Endometrium (tissue), 2 donors: ENCODE measurements around the gene NETO2.
"Not testable (repeated sequence)": the region's sequence is repeated elsewhere in the genome, so short reads cannot be mapped to it uniquely, and the experiment has no call there.

Experiments
- FAIRE-seq: peaks from 2 replicates; lab custom pipeline; 2012; peaks lifted over from hg19 to GRCh38; lab: Jason Lieb, UNC
- donor health status: control.
- donor health status: control.

The NETO2 gene

DNA sequence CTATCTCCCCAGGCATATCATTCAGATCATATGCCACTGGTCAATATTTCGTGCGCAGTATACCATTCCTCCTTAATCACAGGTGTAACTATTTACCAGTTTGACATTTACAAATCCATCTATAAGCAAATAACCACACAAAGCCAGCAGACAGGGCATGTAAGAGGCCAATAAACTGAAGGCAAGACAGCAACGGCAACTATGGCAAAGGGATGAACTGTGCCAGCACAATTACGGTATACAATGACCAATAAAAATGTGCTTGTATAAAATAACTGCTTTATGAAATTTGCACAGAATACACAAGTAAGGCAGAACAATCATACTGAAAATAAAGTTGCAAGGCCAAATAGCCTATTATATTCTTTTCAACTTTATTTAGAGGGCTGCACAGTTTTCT lies 9.2 kb downstream of the NETO2 start:
- FAIRE-seq: no peak

DNA sequence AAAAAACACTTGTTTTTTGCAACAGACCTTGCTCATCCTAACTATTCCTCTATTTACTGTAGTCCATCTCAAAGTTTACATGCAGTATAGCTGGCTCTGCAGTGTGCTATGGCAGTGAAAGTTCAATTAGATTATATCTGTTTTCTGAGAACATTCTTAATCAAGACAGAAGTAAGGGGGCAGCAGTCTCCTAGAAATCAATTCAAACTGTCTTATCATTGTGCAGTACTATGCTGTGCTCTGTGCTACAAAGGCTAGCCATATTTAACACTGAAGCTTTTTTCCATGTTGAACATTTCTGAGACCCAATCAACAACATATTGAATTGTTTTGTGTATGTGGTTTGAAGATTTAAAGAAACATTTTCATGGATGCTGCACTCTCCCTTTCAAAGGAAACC lies 11.4 kb downstream of the NETO2 start:
- FAIRE-seq: no peak

DNA sequence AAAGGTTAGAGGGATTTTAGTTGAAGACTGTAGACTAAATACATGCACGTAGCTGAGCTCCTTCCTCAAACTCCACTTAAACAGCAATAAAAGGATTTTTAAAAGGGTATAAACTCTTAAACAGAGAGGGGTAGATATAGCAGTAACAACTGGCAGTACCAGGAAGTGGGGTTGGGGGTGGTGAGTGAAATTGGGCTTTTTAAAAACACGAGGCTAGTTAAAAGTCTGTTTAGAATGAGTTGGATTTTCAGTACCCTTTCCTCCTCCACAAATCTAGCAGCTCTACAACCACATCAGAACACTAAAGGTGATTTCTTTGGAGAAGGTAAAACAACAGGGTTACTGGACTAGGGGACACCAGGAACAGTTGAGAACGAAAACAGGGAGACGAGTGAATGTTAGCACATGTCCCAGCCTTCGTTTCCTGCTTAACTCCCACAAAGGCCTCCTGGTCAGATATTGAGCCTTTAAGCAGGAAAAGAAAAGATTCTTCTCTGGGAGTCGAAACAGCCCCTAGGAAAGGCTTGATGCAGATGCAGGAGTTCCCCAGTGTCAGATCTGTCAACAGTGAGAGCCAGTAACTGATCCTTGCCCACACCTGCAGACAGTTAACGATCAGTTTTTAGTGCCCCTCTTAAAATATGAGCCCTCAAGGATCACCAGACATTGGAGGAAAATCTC lies 13.8 kb downstream of the NETO2 start:
- no peak for FAIRE-seq

DNA sequence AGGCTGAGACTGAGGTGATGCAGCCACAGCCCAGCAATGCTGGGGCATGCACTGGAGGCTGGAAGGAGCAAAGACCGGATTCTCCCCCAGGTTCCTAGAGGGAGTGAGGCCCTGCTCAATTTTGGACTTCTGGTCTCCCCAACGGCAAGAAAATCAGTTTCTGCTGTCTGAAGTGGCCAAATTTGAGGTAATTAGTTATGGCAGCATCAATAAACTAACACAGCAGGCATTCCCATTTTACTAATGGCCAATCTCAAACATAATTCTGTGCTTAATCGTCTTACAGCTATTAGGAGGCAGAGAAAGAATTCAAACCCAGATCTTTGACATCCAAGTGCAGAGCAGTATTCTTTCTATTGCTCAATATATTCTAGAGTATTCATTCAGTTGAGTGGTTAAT lies 16.2 kb downstream of the NETO2 start:
- FAIRE-seq: no peak

DNA sequence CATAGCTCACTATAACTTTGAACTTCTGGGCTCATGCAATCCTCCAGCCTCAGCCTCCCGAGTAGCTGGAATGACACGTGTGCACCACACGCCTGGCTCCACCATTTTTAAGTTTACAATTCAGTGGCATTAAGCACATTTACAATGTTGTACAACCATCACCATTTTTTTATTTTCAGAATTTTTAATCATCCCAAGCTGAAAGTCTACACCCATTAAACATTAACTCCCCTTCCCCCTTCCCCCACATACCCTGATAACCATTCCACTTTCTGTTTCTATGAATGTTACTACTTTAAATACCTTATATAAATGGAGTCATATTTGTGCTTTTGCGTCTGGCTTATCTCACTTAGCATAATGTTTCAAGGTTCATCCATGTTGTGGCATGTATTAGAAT lies 18.0 kb downstream of the NETO2 start:
- FAIRE-seq: no peak

DNA sequence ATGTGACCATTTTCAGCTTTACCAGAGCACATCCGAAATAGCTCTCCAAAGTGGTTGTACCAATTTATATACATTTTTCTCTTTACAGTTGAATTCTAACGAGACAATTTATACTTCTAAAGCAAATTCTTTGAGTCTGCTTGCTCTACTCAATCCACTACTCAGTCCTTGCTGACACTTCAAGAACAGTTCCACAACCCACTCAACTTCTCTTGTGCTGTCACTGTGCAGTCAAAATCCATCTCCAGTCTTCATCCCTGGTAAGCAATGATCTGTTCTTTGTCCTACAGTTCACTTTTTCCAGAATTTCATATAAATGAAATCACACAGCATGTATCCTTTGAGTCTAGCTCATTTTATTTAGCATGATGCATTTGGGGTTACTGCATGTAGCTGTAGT lies 30.6 kb downstream of the NETO2 start:
- no peak for FAIRE-seq

DNA sequence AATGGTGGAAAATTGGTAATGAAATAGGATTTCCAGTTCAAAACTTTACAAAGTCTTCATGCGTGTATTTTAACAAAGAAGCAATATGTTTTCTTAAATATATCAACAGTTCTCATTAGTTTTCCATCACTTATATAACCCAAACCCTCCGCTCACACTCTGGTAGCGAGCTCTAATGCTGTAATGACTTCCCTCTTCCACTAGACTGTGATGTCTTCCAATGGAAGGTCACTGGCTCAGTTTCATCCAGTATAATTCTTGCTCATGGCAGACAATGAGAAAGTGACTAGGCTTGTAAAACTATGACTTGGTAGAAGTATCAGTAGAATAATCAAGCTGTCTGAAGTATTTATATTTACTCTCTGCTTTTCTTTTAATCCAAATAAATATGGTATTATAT lies 32.8 kb downstream of the NETO2 start:
- FAIRE-seq: no peak

DNA sequence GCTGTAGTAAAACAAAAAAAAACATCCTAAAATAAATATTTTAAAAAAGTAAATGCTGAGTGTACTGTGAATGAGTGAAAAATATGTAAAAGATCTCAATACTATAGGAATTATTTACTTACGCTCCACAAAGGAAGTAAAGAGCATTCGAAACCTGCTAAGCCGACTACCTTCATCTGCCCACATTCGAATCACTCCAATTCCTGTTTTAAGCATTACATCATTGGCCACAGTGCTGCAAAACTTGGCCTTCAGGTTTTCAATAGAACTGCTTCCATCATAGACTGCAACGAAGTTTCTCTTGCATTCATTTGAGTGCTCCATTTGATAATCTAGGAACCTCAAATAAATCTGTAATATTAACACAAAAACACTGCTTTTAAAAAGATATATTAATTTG lies 34.4 kb downstream of the NETO2 start:
- no peak for FAIRE-seq

DNA sequence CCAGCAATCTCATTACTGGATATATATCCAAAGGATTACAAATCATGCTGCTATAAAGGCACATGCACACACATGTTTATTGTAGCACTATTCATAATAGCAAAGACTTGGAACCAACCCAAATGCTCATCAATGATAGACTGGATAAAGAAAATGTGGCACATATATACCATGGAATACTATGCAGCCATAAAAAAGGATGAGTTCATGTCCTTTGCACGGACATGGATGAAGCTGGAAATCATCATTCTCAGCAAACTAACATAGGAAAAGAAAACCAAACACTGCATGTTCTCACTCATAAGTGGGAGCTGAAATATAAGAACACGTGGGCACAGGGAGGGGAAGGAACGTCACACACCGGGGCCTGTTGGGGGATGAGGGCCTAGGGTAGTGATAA lies 40.8 kb downstream of the NETO2 start:
- not testable (repeated sequence) for FAIRE-seq

DNA sequence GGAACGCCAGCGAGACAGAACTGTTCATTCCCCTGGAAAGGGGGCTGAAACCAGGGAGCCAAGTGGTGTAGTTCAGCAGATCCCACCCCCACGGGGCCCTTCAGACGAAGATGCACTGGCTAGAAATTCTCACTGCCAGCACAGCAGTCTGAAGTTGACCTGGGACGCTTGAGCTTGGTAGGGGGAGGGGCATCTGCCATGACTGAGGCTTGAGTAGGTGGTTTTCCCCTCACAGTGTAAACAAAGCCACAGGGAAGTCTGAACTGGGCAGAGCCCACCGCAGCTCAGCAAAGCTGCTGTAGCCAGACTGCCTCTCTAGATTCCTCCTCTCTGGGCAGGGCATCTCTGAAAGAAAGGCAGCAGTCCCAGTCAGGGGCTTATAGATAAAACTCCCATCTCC lies 46.6 kb downstream of the NETO2 start:
- FAIRE-seq: not testable (repeated sequence)

DNA sequence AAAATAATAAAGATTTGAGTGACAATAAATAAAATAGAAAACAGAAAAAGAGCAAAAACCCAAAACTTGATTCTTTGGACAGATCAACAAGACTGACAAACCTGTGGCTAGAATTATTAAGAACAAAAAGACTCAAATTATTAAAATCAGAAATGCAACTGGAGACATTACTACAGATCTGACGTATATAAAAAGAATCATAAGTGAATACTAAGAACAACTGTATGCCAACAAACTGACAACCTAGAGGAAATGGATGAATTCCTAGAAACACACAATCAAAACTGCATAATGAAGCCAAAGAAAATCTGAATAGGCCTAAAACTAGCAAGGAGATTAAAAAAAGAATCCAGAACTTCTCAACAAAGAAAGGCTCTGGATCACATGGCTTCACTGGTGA lies 47.4 kb downstream of the NETO2 start:
- FAIRE-seq: no peak

DNA sequence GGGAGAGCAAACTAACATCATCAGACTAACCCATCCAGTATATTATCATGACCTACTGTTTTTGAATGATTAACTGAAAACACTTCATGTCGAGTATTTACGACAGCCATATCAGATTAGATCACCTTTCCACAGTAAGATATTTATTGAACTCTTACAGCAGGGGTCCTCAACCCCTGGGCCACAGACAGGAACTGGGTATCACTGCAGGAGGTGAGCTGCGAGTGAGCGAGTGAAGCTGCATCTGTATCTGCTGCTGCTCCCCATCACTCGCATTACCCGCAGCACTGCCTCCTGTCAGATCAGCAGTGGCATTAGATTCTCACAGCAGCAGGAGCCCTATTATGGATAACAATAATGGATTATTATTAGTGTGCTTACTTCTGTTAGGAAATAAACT lies 59.5 kb downstream of the NETO2 start:
- no peak for FAIRE-seq

DNA sequence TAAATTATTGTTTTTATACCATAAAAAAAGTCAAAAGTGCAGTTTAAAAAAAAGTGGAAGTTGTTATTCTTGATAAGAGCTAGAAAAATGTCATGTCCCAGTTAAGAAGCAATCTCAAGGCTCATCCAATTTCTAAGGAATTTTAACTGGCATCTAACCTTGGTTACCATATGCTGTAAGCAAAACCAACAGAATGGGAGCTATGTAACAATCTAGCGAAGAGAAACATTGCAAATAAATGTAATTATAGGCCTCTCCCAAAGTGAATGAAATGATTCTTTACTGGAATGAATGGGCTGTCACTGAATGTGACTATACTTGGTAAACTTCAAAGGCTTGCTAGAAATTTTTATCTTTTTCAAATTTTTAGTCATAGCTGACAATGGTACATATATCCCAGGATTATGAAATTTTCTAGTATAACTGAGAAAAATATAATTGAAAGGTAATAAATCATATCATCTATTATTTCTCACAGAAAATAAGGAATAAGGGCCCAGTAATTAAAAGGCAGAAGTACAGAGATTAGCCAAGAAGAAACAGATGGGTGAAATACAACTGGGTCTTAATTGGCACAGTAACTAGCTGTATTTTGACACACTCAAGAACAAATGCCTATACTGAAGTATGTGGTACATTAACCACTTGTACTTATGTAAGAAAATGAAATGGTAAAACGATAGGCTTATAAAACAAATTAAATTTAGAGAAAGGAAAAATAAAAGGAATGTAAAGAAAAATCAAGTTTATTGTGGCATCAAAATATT lies 61.5 kb downstream of the NETO2 start:
- FAIRE-seq: no peak

DNA sequence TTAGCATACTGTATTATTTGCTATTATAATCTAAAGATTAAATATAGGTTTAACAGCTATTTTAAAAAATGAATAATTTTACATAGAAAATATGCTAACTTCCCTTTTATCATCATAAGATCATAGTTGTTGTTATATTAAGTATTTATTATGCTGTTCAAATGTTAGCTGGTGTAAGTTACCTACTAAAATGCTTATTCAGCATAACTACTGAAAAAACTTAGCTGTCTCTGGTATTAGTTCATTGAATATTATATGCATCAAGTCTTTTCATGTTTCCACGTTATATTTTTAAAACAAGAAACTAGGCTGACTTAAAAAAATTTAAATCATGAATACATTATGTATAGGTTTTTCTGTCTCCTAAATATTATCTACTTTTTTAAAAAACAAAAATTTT lies 62.6 kb downstream of the NETO2 start:
- FAIRE-seq: no peak

DNA sequence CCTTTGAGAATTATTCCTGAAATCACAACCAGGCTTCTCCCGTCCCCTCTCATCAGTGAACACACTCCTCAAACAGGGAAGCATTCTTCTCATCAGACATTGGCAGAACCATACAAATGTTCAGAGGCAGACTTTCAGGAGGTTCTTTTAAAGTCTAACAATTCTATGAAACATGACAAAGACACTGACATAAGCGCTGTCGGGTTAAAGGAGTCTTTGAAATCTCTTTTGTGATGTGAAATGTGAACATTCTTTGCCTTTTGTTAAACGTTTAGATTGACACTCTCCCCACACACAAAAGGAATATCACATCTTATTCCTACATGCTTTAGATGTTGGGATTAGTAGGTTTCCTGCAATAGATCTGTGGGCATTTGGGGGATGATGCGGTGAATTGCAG lies 63.9 kb downstream of the NETO2 start:
- no peak for FAIRE-seq

DNA sequence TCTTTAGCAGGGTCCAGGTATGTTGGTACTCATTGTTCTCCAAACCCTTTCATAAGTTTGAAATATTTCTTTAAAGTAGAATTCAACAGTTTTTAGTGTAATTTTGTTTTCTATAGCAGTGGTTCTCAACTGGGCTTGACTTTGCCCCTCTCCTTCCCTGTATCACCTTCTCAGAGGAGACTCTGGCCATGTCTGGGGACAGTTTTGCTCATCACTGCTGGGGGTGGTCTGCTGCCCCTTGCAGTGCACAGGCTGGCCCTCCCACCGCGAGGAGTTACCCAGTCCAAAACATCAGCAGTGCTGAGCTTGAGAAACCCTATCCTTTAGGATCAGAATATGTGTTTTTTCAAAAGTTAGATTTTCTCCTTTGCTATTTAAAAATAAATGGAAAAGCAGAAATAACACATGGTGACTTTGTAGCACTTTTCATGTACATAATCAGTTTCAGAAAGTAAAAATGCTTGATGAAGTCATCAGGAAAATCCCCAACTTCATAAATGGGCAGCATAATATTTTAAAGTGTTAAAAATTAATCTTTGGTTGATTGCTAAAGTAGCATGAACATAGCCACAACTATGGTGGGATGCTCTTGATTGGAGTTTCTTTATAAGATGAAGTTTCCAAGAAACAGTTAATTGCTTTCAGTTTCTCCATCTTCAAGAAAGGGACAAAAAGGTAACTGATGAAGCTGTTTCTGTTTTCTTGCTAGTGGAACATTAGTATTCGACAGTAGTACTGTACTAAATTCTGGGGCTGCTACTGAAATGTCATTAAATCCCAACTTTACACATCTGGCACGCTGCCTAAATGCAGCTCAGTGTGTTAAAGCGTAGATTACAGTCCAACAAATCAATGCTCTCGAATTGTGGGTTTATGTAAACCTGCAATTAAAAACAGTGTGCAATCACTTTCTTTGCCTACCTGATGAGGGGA lies 70.3 kb downstream of the NETO2 start:
- FAIRE-seq: no peak

DNA sequence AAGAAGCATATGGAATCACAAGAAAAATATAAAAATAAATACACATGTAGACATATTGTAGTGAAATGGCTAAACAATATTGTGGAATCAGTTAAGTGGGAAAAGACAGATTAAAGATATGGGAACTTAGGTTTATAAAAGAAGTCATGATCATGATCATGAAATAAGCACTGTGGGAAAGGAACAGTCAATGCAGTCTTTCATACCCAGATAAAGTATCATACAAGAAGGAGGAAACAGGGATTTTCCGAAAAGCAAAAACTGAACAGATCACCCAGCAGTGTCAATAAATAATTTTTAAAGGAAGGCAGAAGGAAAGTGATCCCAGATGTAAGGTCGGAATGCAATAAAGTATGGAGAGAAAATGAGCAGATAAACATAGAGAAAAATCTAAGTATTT lies 71.6 kb downstream of the NETO2 start:
- FAIRE-seq: no peak

DNA sequence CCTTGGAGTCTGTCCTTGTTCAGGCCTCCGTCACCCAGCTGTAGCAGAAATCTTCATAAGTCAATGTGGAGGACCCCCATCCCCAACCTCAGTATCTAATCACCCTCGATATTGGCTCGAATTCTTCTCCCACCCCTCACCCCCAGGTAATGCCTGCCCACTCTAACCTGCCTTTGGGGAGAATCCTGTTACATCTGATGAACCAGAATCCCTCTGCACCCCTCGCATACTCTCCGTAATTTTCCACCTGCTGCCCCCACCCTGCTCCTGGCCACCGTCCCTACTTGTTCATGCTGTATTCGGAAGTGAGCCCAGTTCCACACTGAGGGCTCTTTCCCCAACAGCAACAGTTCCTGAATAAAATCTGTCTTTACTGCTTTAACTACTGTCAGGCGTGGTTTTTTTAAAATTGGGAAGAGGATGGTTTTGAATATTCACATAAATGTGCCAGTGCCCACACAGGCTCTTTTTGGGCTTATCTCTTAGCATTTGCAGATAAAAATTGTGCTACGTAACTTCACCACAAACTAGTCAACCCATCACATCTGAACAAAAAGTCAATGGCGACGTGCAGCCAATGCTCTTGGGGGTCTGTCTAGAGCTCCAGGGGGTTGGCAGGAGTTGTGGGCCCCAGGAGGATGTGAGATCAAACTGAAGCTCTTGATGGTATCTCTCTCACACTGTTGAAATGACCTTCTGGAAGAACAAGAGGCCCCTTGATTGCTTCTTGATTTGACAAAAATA lies 73.7 kb downstream of the NETO2 start:
- FAIRE-seq: no peak

DNA sequence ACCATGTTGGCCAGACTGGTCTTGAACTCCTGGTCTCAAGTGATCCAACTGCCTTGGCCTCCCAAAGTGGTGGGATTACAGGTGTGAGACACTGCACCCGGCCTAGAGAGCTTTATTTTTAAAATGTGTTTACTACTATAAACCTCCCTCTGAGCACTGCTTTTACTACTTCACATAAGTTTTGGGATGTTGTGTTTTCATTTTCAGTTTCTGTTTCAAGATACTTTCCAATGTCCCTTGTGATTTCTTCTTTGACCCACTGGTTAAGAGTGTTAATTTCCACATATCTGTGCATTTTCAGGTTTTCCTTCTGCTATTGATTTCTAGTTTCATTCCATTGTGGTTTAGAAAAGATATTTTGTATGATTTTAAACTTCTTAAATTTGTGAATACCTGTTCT lies 74.4 kb downstream of the NETO2 start:
- no peak for FAIRE-seq

DNA sequence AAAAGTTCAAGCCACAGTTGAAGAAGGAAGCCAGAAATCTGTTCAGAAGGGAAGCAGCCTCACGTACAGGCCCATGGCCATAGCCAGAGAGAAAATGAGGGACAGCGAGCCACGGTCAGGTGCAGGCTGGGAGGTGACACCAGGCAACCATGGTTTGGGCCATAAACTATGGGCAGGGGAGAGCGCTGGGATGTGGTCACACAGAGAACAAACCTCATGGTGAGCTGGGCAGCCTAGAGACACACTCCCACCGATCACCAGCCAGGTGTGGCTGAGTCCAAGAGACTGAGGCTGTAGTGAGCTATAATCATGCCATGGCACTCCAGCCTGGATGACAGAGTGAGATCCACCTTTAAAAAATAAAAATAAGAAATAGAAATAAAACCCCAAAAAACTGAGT lies 76.5 kb downstream of the NETO2 start:
- FAIRE-seq: no peak

DNA sequence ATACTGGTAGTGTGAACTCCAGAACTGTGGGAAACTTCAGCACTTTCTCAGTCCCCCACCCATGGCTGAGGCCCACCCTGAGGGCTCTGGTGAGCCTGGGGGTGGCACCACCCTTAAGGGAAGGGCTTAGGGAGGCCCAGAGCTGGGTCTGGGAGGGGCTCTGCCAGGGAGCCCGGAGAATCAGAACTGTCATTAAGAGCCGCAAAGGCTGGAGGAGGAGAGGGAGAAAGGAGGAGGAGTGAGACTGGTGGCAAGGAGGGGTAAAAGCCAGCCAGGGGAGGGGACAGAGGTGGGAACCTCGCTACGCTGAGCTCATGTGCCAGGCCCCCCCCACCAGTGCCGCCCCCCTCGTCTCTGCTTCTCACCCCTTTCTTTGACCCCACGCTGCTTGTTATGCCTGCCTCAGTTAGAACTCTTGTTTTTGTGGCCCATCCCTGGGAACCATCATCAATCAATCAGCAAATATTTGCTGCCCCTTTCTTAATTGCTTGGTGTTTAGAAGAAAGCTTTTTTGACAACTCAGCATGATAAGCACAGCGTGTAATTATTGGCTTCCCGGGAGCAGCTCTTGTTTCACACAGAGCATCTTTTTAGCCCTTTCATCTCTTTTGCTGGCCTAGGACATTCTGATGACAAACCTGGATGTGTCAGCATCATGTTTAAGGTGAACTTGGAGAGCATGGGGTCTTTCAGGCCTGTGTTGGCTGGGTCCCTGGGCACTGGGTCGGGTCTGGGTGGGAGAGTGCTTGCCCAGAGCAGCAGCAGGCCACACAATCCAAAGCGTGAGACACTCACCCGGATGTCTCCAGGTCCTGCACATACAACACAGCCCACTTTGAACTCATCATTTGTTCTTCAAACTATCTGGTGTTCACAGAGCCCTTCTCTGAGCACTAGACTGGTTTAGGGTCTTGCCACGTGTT lies 77.7 kb downstream of the NETO2 start:
- no peak for FAIRE-seq
